OCI-LY3 (cell line): ENCODE results near the gene GDF9.

Source experiments
- CTCF ChIP-seq: fragments of 200-600, 300-600 bp; sonication (generic); IDR thresholded peaks from 2 replicates; pipeline ENCODE4 v1.5.1; 2014; ENCODE audit warnings: antibody characterized with exemption, low read length, low read depth
- EZH2phosphoT487 ChIP-seq: fragments of 200-600 bp; shearing (Covaris generic); IDR thresholded peaks from 2 replicates; pipeline ENCODE4 v1.6.1; 2018; ENCODE audit warnings: antibody characterized with exemption, mixed run types, low read depth

- TF ChIP-seq CTCF (no peak), EZH2phosphoT487 (no peak)
Measured at GRCh38 chr5:132814503-132815294, 51.6 kb downstream of the GDF9 start.
